ENCODE results near the gene SMARCD2.

DNA sequence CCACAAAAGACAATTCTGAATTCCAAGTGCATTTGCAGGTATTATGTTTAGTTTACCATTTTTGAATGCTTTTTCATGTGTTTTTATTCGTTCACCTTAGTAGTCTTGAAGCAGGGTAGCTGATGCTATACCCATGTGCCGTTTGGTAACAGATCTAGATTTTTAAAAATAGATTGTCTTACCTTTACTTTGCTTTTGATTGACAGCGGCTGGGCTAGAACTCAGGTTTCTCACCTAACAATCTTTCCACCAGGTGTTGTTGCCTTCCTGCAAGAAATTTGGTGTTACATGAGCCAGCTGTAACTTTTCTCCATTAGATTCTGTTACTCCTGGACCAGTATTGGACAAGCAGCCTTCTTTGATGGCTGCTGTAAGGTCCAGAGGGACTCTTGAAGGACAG lies 13.5 kb downstream of the SMARCD2 start:
- TF ChIP-seq EZH2 (IDR thresholded peaks at IDR 0.05) = no peak
- TF ChIP-seq POLR2AphosphoS5 (IDR thresholded peaks at IDR 0.05; ENCODE audit: borderline replicate concordance, low read depth, low read length) = no peak
- no peak for TF ChIP-seq FOXP2 (optimal IDR thresholded peaks at IDR 0.05; ENCODE audit: control extremely low read depth, extremely low read length, insufficient read depth)

All from SK-N-MC (cell line).